ENCODE results near the gene ERBIN. TPM values are rescaled to one million over a fixed set of nuclear protein-coding genes. Genes with fewer than 3 reads are reported as not detected.
A peak's percentile ranks its signal among the peaks of the same experiment; 100 is the strongest.

ERBIN gene
- total RNA-seq, 1 experiment from 2014 or later = 38.9 TPM

DNA sequence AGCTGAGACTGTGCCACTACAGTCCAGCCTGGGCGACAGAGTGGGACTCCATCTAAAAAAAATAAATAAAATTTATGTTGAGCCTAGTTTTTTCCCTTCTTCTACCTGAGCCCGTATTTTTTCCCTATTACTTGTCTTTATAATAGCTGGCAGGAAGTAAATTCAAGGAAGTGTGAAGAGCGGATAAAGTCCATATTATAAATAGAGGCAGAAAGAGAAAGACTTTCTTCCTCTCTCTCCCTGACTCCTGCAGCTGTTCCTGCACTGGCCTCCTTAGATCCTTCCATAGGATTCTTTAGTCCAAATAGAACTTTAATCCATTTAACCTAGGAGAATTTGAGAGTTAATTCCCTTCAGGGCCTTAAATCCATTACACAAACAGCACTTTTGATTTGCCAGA, 10.3 kb upstream of the ERBIN start:
- ATAC-seq = no peak
- Histone ChIP-seq H3K36me3 (ENCODE audit: low read depth, low read length) (no peaks in the 10 kb centered on the region), H2AFZ (ENCODE audit: low read length) (no peak overlapping the region), H3F3A (ENCODE audit: low read length, unreplicated experiment) (no peaks in the 10 kb centered on the region), H3K79me2 (ENCODE audit: low read length) (no peaks in the 10 kb centered on the region), H3K9ac (ENCODE audit: low read length) (no peak overlapping the region), H3K27me3 (ENCODE audit: low read length) (no peaks in the 10 kb centered on the region), H4K20me1 (ENCODE audit: low read length) (no peaks in the 10 kb centered on the region), H3K9me2 (replicated peaks; ENCODE audit: low read length) (no peaks in the 10 kb centered on the region), H3K27ac (ENCODE audit: low read length) (no peak overlapping the region), H3K4me3 (ENCODE audit: low read length) (no peak overlapping the region), H3K4me1 (ENCODE audit: insufficient read depth, low read length) (no peaks in the 10 kb centered on the region), H3K4me2 (ENCODE audit: low read length) (no peak overlapping the region), H3K9me3 (ENCODE audit: low read length) (no peaks in the 10 kb centered on the region)
- no peak for DNase-seq
- intact Hi-C loops (cut with micrococcal nuclease) = no loop called here
- TF ChIP-seq, protein P1, sequence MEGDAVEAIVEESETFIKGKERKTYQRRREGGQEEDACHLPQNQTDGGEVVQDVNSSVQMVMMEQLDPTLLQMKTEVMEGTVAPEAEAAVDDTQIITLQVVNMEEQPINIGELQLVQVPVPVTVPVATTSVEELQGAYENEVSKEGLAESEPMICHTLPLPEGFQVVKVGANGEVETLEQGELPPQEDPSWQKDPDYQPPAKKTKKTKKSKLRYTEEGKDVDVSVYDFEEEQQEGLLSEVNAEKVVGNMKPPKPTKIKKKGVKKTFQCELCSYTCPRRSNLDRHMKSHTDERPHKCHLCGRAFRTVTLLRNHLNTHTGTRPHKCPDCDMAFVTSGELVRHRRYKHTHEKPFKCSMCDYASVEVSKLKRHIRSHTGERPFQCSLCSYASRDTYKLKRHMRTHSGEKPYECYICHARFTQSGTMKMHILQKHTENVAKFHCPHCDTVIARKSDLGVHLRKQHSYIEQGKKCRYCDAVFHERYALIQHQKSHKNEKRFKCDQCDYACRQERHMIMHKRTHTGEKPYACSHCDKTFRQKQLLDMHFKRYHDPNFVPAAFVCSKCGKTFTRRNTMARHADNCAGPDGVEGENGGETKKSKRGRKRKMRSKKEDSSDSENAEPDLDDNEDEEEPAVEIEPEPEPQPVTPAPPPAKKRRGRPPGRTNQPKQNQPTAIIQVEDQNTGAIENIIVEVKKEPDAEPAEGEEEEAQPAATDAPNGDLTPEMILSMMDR (conservative IDR thresholded peaks at IDR 0.05; ENCODE audit: low read depth, low read length) = no peak
- TF ChIP-seq EZH2phosphoT487 (IDR thresholded peaks at IDR 0.05; ENCODE audit: borderline replicate concordance, low read length) (no peak), EZH2 (IDR thresholded peaks at IDR 0.05; ENCODE audit: low read length, unreplicated experiment) (no peak)
- ChIA-PET CTCF (no interaction called here), POLR2A (ENCODE audit: unreplicated experiment) (no interaction called here)
- no TSS peak for BruUV-seq (replicated peaks)

DNA sequence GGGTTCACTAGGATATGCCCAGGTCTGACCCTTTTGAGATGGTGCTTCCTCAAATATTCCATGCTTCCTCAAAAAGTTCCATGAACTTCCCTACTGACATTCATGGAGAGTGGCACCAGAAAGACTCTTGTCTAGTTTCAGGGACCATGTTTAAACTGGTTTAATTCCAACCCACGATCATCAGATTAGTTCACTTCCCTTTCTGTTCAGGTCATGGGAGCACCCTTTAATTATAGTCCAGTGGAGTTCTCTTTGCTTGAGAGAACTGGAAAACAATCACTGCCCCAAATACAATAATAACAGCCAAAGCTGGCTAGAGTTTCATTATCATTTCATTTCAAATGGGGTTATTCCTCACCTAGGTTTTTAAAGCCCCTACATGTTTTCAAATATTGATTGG, 9.7 kb upstream of the ERBIN start:
- no peak for ATAC-seq
- Histone ChIP-seq H2AFZ (ENCODE audit: low read length) (no peak overlapping the region), H3K79me2 (ENCODE audit: low read length) (no peaks in the 10 kb centered on the region), H3K4me1 (ENCODE audit: insufficient read depth, low read length) (no peaks in the 10 kb centered on the region), H3K4me2 (ENCODE audit: low read length) (no peak overlapping the region), H3K27ac (ENCODE audit: low read length) (no peak overlapping the region), H3K9ac (ENCODE audit: low read length) (no peak overlapping the region), H3K9me3 (ENCODE audit: low read length) (no peaks in the 10 kb centered on the region), H3K9me2 (replicated peaks; ENCODE audit: low read length) (no peaks in the 10 kb centered on the region), H4K20me1 (ENCODE audit: low read length) (no peaks in the 10 kb centered on the region), H3K36me3 (ENCODE audit: low read depth, low read length) (no peaks in the 10 kb centered on the region), H3K4me3 (ENCODE audit: low read length) (no peak overlapping the region), H3F3A (ENCODE audit: low read length, unreplicated experiment) (no peaks in the 10 kb centered on the region), H3K27me3 (ENCODE audit: low read length) (no peaks in the 10 kb centered on the region)
- TF ChIP-seq EZH2phosphoT487 (IDR thresholded peaks at IDR 0.05; ENCODE audit: borderline replicate concordance, low read length) = no peak
- TF ChIP-seq, protein P1 (conservative IDR thresholded peaks at IDR 0.05; ENCODE audit: low read depth, low read length) = no peak
- TF ChIP-seq EZH2 (IDR thresholded peaks at IDR 0.05; ENCODE audit: low read length, unreplicated experiment) = no peak
- CTCF ChIA-PET = no interaction called here
- no peak for DNase-seq
- POLR2A ChIA-PET (ENCODE audit: unreplicated experiment) = no interaction called here
- intact Hi-C loops (cut with micrococcal nuclease) = no loop called here
- no TSS peak for BruUV-seq (replicated peaks)

DNA sequence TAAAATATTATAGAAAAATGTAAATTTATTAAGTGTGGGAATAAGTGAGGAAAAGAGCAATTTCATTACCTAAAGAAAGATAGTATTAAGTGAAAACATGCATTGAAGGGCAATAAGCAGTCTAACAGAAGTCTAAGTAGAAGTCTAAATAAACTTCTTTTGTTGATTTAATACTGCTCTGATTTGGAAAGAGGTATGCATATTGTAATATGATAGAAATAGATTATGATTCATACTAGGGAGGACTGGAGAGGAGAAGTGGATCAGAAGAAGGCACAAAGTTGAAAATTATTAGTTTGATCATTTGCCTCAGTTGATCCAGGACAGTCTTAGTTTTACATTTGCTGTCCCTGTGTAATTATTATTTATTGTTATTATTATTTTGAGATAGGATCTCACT, 6.6 kb upstream of the ERBIN start:
- CTCF ChIA-PET = no interaction called here
- Histone ChIP-seq H4K20me1 (ENCODE audit: low read length) (no peaks in the 10 kb centered on the region), H3K9me2 (replicated peaks; ENCODE audit: low read length) (no peaks in the 10 kb centered on the region), H3K4me3 (ENCODE audit: low read length) (no peak overlapping the region), H2AFZ (ENCODE audit: low read length) (no peak overlapping the region), H3K9ac (ENCODE audit: low read length) (no peak overlapping the region), H3K79me2 (ENCODE audit: low read length) (peaks cover 13% of the 10 kb centered on the region), H3K4me2 (ENCODE audit: low read length) (no peak overlapping the region), H3K4me1 (ENCODE audit: insufficient read depth, low read length) (peaks cover 15% of the 10 kb centered on the region), H3K27me3 (ENCODE audit: low read length) (no peaks in the 10 kb centered on the region), H3K36me3 (ENCODE audit: low read depth, low read length) (no peaks in the 10 kb centered on the region), H3K9me3 (ENCODE audit: low read length) (no peaks in the 10 kb centered on the region), H3K27ac (ENCODE audit: low read length) (no peak overlapping the region), H3F3A (ENCODE audit: low read length, unreplicated experiment) (no peaks in the 10 kb centered on the region)
- DNase-seq (peak; percentile 33), ATAC-seq (peak; percentile 51)
- TF ChIP-seq EZH2 (IDR thresholded peaks at IDR 0.05; ENCODE audit: low read length, unreplicated experiment) (no peak), EZH2phosphoT487 (IDR thresholded peaks at IDR 0.05; ENCODE audit: borderline replicate concordance, low read length) (no peak)
- TF ChIP-seq, protein P1 (conservative IDR thresholded peaks at IDR 0.05; ENCODE audit: low read depth, low read length) = no peak
- intact Hi-C loops (cut with micrococcal nuclease) = loop anchor here (10.0 kb wide), 1 partner anchor 225 kb away; the partner anchor contains the start of gene SREK1
- no TSS peak for BruUV-seq (replicated peaks)
- POLR2A ChIA-PET (ENCODE audit: unreplicated experiment) = no interaction called here

All from PC-3 (cell line).